Endometrium (tissue), 2 donors: ENCODE results near the gene CRYL1.

Experiments
- FAIRE-seq: peaks from 2 replicates; lab custom pipeline; 2012; peaks lifted over from hg19 to GRCh38; lab: Jason Lieb, UNC
- donor health status: control.
- donor health status: control.

CRYL1 gene

DNA sequence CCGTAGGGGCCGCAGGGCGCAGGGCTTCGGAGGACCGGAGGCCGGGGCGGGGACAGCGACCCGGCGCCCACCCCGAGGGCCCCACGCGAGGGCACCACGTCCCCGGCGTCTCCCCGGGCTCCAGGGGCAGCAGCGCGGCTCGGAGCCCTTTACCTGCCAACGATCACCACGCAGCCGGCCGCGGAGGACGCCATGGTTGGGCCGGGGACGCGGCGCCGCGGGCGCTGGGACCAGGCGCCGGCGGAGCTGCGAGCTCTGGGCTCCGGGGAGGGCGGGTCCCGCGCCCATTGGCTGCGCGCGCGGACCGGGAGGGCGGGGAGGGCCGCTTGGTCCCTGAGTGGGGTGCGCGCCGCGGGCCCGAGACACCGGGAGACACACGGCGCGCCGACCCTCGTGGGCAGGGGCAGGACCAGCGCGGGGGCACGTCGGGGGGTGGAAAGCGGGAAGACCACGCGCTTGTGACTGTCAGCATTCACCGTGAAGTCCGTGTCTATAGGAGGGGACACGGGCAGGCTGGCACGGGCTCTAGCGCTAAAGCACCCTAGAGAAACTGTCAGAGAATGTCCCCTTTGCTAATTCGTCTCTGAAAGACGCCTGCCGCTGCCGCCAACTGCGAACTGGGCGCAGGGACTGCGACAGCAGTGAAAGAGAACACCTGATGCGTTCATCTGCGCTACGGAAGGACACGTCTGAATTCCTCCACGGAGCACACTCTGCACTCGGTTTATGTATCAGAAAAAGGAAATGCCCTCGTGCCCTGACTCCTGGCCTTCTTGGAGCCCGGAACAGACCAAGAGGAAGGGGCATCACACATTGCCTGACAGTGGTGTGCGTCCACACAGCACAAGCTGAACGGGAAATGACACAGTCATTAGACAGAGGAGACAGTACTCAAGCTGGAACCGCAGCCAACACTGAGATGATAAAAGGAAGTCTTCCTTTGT, at the start of gene CRYL1:
Gene CRYL1 (minus strand): TSS at position 257 of the 944 bp plus-strand sequence. CDS start 63 bp downstream, at position 194.
- FAIRE-seq = no peak

GRCh38 chr13:20573636-20574035, 48.0 kb upstream of the CRYL1 start:
- FAIRE-seq = no peak

DNA sequence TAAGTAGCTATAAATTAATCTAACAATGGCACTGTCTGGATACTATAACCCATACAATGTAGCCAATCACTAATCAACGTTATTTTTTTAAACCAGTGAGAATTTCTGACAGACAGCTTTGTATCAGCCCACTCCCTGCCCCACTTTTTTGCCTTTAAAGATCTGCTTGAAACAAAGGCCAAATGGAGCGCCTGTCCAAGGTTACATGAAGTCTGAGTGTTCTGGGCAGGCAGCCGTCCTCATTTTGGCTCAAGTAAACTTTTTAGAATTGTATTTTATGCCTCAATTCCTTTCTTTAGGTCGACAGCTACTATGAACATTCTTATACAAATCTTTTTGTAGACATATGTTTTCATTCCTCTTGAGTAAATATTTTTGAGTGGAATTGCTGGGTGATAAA, 47.5 kb upstream of the CRYL1 start:
- FAIRE-seq = no peak

GRCh38 chr13:20571676-20572075, 46.0 kb upstream of the CRYL1 start:
- FAIRE-seq = no peak

GRCh38 chr13:20570517-20570916, 44.9 kb upstream of the CRYL1 start:
- no peak for FAIRE-seq

GRCh38 chr13:20567881-20568528, 42.3 kb upstream of the CRYL1 start:
- FAIRE-seq = no peak

DNA sequence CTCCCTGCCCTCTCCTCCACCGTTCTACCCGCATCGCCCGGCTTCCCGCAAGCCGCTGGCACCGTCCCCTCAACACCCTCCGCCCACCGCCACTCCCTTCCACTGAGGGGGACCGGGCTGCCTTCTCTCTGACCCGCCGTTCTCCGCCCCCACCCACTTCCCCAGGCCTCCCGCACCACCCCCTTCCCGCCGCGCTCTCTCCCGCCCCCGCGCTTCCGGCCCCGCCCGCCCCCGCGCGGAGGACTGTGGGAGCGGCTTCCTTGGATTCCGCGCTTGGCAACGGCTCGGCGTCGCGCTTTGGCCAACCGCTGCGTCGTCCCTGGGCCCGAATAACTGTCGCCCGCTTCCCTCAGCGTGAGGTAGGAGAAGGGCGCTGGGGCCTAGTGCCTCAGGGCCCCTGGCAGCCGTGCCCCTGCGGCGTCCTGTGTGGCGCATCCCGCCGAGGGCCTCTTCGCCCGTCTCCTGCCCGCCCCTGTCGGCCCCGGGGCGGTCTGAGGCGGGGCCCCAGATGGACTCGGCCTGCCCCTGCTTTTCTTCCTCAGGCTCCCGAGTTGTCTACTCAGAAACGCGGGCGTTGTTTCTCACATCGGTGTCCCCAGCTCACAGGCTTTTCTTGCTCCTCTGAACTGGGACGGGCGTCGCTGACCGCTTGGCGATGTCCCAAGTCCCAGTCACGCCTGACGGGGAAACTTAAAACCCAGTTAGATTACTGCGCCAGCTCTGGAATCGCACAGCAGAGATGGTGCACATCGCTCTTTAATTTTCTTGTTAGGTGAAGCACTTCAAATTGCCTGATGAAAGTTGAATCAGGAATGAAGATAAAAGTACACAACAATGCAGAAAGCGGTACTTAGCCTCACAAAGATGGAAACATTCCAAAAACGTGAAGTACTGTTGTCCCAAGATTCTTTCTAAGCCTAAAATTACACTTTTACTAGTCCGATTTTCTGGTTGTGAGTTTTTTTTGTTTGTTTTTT, 41.5 kb upstream of the CRYL1 start, which contains the start of gene IFT88:
Gene IFT88 (plus strand): TSS at position 260 of the 977 bp plus-strand sequence. CDS start 7,229 bp downstream, outside the sequence.
- peak; percentile 69 for FAIRE-seq

GRCh38 chr13:20566468-20566897, 40.8 kb upstream of the CRYL1 start:
- no peak for FAIRE-seq

- FAIRE-seq = no peak
Observed at GRCh38 chr13:20565115-20565736, 39.6 kb upstream of the CRYL1 start.

DNA sequence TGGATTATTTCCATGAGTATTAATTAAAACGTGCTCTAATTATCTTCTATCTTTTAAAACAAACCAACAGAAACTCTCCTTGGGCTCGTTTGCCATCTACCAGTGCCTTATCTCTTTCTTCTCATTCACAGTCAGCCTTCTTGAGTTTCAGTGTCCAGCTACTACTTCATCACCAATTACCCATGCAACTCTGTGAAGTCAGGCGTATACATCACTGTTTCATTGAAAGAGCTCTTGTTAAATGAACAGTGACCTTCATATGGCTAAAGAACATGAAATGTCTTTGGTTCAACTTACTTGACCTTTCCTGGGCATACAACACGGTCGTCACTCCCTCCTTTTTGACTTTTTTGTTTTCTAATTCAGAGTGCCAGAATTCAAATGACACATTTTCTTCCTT, 36.1 kb upstream of the CRYL1 start:
- FAIRE-seq = no peak

DNA sequence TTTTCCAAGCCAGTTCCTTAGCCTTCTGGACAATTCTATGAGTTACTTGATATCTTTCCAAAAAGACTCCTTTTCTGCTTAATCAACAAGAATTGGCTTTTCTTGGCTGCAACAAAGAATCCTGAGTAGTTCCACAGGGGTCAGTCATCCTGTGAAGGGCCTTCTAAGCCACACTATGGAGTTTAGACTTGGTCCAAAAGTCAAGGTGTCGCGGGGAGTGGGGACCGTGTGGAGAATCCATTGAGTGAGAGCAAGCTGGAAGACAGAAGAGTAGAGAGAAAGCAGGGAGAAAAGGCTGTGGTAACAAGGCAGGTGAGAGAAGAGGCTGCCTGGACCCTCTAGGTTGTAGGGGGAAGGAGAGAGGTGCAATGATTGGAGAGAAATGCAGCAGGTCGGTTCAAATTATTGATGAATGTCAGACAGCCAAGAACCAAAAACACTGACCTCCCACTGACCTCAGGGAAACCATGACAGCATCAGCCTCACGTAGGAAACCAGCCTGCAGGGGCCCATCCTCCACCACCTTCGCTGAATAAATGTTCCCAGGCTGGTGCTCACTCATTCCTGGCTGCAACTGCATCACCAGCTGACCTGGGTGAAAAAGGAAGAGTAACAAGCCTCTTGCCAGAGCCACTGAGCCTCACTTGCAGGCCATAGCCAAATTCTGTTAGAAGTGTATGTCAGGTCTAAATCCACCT, 34.2 kb upstream of the CRYL1 start:
- no peak for FAIRE-seq

DNA sequence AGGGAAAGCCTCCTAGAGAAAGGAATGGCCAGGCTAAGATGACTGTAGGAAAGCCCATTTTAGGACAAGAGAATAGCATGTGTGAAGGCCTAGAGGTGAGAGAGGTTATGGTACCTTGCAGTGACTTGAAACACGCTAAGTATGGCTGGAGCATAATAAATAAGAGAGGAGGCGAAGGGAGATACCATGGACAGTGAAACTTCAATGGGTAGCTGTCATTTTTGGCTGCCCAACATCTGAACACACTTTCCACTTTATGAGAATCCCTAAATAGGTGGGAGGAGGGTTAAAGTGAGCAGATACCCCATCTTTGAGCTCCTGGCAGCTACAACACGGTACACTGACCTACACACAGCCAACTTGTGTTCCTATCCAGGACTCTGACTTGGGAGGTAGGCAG, 33.3 kb upstream of the CRYL1 start:
- FAIRE-seq = no peak

DNA sequence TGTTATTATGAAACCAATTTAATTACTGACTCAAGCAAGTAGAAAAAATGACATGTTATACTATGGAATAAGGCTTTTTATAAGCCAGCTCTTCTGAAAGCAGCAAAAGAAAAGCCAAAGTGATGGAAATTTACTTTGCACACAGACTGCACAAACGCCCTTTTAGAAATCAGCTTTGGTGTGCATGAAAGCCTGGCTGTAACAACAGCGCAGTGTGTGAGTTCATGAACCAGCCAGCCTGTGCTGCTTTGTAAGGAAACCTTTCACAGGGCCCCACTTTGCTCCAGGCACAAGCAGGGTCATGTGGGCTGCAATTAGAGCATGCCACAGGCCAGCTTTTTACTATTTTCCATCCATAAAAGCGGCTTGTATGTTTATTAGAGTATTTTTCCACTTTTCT, 27.7 kb upstream of the CRYL1 start:
- no peak for FAIRE-seq

- no peak for FAIRE-seq
Observed at GRCh38 chr13:20550799-20551198, 25.1 kb upstream of the CRYL1 start.

DNA sequence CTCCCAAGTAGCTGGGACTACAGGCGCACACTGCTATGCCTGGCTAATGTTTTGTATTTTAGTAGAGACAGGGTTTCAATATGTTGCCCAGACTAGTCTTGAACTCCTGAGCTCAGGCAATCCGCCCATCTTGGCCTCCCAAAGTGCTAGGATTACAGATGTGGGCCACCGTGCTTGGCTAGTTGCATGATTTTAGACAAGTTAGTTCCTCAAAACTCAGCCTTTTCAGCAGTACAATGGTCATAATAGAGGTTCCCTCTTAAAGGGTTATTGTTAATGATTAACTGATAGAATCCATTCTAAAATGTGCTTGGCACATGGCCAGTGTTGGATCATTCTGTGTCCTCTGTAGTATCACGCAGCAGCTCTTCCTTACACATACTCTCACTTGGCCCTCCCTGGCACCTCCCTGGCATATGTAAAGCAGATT, 21.8 kb upstream of the CRYL1 start:
- no peak for FAIRE-seq

DNA sequence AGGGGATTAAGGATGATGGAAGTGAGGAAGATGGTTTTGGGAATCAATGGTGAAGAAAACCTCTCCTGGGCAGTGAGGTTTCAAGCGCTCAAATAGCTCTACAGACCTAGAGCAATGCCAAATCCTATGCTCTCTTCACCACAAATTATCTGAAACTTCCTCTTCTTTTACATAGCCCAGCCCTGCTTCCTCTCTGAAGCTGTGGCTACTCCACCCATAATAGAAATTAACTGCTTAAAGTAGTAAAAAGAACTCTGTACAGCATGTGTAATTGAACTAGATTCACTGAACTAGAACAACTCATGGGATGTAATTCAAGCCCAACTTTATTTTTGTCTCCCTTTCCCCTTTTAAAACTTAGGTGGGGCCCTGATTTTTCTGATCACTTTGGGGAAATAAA, 20.9 kb upstream of the CRYL1 start:
- no peak for FAIRE-seq

- no peak for FAIRE-seq
Observed at GRCh38 chr13:20544201-20544923, 18.7 kb upstream of the CRYL1 start.

GRCh38 chr13:20536992-20537391, 11.3 kb upstream of the CRYL1 start:
- FAIRE-seq = peak; percentile 31

- no peak for FAIRE-seq
Observed at GRCh38 chr13:20534038-20534608, 8.5 kb upstream of the CRYL1 start.

GRCh38 chr13:20528452-20528851, 2.8 kb upstream of the CRYL1 start:
- FAIRE-seq = no peak
